Measurements from ENCODE around the gene IL21.

GRCh38 chr4:122636697-122637096, 15.8 kb upstream of the IL21 start:
- TF ChIP-seq, protein P1, sequence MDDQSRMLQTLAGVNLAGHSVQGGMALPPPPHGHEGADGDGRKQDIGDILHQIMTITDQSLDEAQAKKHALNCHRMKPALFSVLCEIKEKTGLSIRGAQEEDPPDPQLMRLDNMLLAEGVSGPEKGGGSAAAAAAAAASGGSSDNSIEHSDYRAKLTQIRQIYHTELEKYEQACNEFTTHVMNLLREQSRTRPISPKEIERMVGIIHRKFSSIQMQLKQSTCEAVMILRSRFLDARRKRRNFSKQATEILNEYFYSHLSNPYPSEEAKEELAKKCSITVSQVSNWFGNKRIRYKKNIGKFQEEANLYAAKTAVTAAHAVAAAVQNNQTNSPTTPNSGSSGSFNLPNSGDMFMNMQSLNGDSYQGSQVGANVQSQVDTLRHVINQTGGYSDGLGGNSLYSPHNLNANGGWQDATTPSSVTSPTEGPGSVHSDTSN (IDR thresholded peaks at IDR 0.05): no peak
- TF ChIP-seq, protein P2, sequence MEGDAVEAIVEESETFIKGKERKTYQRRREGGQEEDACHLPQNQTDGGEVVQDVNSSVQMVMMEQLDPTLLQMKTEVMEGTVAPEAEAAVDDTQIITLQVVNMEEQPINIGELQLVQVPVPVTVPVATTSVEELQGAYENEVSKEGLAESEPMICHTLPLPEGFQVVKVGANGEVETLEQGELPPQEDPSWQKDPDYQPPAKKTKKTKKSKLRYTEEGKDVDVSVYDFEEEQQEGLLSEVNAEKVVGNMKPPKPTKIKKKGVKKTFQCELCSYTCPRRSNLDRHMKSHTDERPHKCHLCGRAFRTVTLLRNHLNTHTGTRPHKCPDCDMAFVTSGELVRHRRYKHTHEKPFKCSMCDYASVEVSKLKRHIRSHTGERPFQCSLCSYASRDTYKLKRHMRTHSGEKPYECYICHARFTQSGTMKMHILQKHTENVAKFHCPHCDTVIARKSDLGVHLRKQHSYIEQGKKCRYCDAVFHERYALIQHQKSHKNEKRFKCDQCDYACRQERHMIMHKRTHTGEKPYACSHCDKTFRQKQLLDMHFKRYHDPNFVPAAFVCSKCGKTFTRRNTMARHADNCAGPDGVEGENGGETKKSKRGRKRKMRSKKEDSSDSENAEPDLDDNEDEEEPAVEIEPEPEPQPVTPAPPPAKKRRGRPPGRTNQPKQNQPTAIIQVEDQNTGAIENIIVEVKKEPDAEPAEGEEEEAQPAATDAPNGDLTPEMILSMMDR (IDR thresholded peaks at IDR 0.05): no peak
- TF ChIP-seq SIN3A (IDR thresholded peaks at IDR 0.05; ENCODE audit: borderline replicate concordance, low read depth, low read length) (no peak), MXI1 (IDR thresholded peaks at IDR 0.05; ENCODE audit: low read depth, low read length) (no peak), SMC3 (IDR thresholded peaks at IDR 0.05; ENCODE audit: low read depth, low read length) (no peak), USF2 (IDR thresholded peaks at IDR 0.05; ENCODE audit: borderline replicate concordance, low read depth, low read length) (no peak), YY1 (IDR thresholded peaks at IDR 0.05; ENCODE audit: low read depth) (no peak)
- TF ChIP-seq, protein P3, sequence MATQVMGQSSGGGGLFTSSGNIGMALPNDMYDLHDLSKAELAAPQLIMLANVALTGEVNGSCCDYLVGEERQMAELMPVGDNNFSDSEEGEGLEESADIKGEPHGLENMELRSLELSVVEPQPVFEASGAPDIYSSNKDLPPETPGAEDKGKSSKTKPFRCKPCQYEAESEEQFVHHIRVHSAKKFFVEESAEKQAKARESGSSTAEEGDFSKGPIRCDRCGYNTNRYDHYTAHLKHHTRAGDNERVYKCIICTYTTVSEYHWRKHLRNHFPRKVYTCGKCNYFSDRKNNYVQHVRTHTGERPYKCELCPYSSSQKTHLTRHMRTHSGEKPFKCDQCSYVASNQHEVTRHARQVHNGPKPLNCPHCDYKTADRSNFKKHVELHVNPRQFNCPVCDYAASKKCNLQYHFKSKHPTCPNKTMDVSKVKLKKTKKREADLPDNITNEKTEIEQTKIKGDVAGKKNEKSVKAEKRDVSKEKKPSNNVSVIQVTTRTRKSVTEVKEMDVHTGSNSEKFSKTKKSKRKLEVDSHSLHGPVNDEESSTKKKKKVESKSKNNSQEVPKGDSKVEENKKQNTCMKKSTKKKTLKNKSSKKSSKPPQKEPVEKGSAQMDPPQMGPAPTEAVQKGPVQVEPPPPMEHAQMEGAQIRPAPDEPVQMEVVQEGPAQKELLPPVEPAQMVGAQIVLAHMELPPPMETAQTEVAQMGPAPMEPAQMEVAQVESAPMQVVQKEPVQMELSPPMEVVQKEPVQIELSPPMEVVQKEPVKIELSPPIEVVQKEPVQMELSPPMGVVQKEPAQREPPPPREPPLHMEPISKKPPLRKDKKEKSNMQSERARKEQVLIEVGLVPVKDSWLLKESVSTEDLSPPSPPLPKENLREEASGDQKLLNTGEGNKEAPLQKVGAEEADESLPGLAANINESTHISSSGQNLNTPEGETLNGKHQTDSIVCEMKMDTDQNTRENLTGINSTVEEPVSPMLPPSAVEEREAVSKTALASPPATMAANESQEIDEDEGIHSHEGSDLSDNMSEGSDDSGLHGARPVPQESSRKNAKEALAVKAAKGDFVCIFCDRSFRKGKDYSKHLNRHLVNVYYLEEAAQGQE (IDR thresholded peaks at IDR 0.05; ENCODE audit: low read depth, low read length): no peak
